NOMO-1 (cell line): ENCODE measurements around the gene KDM8.
"Not testable (repeated sequence)": the region's sequence is repeated elsewhere in the genome, so short reads cannot be mapped to it uniquely, and the experiment has no call there.

Source experiments
- DNase-seq, 2 experiments: peaks; one replicate each; lab custom pipeline; 2025; ENCODE audit not compliant: unreplicated experiment in 2 of 2; lab: John Stamatoyannopoulos, UW

KDM8 gene

GRCh38 chr16:27240948-27241531, 37.7 kb downstream of the KDM8 start:
- no peak for DNase-seq

GRCh38 chr16:27241658-27242057, 38.3 kb downstream of the KDM8 start:
- DNase-seq, result no peak

DNA sequence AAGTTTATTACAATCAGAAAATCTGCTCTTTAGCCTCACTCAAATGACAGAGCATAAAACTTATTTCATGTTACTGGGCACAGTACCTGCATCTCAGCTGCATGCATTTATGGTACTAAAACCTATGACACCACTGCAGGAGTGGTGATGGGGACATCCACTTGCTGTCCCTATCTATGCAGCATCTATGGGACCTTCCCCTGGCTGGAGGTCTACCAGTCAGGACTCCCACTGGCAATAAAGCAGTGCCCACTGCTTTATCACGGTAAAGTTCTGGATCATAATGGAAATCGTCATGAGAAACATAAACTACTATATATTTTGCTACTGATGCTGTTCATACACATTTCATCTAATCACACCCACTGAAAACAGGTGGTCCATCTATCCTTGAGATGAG, 39.1 kb downstream of the KDM8 start:
- DNase-seq, result no peak

DNA sequence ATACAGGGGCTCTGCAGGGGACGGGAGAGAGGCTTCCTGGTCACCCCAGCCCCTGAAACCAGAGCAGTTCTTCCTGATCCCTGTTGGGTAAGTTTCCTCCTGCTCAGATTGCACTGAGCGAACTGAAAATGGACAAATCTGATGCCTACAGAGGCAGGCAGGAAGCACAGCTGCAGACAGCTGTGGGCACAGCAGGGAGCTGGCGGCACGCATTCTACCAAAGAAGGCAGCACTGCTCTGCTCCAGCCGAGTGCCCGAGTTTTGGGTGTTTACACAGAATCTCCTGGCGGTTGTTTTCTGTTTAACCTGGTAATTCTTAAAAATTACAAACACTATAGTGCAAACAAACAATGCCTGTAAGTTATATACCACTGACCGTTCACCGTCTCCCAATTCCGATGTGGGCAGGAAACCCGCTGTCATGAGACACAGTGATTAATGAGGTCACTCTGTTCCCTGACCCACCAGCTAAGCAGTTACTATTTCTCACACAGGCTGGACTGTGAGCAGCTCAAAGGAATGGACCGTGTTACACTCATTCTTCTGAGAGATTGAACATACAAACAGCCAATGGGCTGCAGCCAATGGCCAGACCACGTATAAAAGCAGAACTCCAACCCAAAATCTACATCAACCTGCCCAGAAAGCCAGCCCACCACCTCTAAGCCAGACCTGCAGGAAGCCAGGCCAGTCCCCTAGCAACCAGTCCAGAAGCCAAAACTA, 39.7 kb downstream of the KDM8 start:
- peak in 1 of 2 experiments; percentile 77 for DNase-seq

DNA sequence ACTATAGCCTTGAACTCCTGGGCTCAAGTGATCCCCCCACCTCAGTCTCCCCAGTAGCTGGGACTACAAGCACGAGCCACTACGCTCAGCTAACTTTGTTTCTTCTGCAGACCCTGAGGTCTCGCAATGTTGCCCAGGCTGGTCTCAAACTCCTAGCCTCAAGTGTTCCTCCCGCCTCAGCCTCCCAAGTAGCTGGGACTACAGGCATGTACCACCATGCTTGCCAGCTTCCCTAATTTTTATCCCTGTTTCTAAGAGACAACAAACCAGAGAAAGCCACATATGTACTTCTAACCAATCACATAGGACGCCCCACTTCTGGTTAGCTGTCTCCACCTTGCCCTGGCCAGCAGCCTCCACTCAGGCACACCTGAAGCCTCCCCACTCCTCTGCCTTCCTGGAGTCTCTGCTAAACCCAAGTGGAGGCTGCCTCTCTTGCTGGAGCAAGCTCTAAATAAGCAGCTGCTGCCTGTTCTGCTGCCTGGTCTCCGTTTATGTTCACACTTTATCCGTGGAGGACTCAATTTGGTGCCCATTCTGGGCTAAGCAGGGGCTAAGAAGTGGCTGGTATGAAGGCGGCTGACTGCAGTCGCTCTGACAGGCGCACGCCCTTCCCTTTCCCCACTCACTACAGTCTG, 40.5 kb downstream of the KDM8 start:
- DNase-seq, result no peak

DNA sequence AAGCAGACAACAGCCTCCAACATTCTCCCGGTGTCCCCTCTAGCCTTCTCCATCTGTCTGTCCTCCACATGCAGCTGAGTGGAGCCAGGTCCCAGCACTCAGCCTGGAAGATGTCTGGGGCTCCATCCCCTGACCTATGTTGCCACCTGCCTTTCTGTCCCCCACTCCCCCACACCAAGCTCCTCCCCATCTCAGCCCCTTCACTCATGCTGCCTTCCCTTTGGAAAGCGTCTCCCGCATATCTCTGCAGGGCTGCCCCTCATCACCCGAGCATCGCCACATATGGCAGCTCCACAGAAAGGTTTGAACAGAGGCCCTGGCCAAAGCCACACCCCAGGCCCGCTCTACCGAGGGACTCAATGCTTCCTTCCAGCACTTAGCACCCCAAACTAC, 41.0 kb downstream of the KDM8 start:
- no peak for DNase-seq

DNA sequence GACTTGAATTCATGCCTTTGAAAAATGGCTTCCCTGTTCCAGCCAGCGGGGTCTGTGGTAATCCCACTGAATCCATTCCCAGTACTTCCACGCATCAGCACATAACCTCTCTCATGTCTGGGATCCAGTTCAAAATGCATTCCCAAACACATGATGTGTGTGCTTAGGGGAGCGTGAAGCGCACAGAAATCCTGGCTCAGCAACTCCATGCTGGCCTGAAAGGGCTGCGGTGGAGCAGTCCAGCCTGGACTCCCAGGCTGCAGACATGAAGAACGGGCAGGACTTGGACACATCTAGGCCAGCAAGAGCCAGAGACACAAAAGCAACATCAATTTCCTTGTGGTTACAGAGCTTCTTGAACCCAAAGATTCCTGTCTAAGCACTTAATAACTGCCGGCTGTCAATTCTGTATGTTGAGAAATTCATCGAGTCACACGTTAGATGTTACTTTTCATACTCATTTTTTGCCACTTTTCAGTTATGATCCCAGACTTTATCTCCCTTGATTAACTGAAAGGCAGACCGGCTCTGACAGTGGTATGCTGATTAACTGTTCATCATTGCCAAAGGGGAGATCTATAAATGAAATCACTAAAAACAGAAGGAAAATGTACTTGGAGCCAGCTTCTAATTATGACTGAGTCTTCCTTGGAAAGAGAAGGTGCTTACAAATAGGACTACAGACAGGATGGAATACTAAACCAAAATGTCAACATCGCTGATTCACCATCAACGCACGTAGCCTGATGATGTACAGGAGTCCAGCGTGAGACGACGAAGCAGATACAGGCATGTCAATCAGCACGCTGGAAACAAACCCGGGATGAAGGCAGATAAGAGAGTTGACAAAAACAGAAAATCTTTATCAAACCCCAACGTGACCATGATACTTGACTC, 42.2 kb downstream of the KDM8 start:
- no peak for DNase-seq

GRCh38 chr16:27246439-27246838, 43.1 kb downstream of the KDM8 start:
- no peak for DNase-seq

DNA sequence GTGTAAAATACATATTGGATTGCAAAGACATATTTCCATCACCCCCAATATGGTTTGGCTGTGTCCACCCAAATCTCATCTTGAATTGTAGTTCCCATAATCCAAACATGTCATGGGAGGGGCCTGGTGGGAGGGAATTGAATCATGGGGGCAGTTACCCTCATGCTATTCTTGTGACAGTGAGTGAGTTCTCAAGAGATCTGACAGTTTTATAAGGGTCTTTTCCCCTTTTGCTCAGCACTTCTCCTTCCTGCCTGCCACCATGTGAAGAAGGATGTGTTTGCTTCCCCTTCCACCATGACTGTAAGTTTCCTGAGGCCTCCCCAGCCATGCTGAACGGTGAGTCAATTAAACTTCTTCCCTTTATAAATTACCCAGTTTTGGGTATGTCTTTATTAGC, 43.8 kb downstream of the KDM8 start:
- not testable (repeated sequence) for DNase-seq

DNA sequence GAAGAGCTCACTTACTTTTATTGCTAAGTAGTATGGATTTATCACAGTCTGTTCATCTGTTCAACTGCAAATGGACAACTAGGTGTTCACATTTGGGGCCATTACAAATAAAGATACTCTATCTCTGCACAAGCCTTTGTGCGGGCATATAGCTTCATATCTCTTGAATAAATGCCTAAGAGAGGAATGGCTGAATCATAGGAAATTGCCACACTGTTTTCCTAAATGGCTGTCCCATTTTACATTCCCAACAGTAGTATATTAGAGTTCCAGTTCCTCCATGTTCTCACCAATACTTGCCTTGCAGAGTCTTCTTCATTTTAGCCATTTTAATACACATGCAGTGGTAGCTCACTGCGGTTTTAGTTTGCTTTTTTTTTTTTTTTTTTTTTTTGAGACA, 44.7 kb downstream of the KDM8 start:
- no peak for DNase-seq

GRCh38 chr16:27248886-27249285, 45.6 kb downstream of the KDM8 start:
- not testable (repeated sequence) for DNase-seq

DNA sequence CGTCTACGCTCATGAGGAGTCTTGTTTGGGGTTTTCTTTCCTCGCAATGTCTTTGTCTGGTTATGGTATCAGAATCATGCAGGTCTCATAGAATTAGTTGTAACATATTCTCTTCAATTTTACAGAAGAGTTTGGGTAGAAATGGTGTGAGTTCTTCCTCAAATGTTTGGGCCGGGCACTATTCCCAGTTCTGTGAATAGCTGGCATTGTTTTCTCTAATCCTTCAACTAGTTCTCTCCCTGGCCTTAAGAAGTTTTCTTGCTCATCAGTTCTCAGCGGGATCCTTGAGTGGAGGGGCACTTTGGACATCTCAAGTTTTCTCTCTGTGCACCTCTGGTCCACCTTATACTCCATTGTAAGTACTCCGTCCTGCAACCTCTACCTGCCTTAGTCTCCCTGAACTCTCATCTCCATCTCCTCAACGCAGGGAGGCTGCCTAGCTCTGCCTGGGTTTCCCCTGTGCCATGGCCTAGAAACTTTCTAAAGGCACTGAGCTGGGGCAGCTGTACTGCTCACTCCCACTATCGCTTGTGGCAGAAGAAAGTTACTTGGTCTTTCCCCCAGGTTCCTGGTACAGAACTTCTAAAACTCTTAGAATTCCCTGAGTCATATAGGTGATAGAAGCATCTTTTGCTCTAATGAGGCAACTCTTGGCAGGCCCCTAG, 48.3 kb downstream of the KDM8 start:
- DNase-seq, result no peak

DNA sequence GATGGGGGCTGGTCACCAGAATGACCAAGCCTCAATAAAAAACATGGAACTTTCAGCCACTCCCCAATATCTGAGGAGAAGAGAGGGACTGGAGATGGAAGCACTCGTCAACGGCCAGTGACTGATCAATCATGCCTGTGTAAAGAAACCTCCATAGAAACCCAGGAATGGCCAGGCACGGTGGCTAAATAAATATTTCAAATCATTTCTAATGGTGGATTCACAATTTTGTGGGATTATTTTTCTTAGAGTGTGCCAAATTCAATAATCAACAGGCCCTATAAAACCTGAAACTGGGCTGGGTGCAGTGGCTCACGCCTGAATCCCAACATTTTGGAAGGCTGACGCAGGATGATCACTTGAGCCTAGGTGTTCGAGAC, 48.9 kb downstream of the KDM8 start:
- no peak for DNase-seq

GRCh38 chr16:27253526-27253930, 50.2 kb downstream of the KDM8 start:
- no peak for DNase-seq

GRCh38 chr16:27254262-27254811, 51.0 kb downstream of the KDM8 start:
- no peak for DNase-seq

DNA sequence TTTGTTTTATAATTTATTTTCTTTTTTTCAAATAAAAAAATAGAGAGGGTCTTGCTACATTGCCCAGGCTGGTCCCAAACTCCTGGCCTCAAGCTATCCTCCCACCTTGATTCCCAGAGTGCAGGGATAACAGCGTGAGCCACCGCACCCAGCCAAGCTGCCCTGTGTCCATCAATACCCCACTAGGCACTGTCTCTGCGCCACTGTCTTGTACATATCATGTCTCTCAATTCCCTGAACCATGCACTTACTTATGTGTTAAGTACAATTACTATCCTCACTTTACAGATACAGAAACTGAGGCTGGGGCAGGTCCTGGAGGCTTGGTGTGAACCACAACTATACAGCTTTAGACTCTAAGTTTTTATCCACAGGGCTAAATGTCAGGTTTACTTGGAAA, 53.5 kb downstream of the KDM8 start:
- DNase-seq, result no peak

- no peak for DNase-seq
Measured at GRCh38 chr16:27257271-27257670, 53.9 kb downstream of the KDM8 start.

- DNase-seq, result no peak
Measured at GRCh38 chr16:27258241-27258734, 55.0 kb downstream of the KDM8 start.

DNA sequence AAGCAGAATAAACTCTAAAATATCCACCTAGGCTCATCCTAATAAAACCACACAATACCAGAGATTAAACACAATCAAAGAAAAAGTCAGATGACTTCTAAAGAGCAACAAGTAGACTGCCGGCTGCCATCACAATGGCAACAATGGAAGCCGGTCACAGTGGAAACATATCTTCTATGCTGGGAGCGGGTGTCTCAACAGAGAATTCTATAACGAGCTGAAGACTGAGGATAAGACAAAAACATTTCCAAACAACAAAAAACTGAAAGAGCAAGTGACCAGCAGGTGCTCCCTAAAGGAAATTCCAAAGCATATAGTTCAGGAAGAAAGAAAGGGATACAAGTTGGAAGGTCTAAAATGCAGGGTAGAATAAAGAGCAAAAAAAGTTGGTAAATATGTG, 56.4 kb downstream of the KDM8 start:
- no peak for DNase-seq

- peak in 1 of 2 experiments; percentile 73 for DNase-seq
Measured at GRCh38 chr16:27262904-27263423, 59.6 kb downstream of the KDM8 start.
